ENCODE results near the gene C17orf100.

C17orf100 gene

DNA sequence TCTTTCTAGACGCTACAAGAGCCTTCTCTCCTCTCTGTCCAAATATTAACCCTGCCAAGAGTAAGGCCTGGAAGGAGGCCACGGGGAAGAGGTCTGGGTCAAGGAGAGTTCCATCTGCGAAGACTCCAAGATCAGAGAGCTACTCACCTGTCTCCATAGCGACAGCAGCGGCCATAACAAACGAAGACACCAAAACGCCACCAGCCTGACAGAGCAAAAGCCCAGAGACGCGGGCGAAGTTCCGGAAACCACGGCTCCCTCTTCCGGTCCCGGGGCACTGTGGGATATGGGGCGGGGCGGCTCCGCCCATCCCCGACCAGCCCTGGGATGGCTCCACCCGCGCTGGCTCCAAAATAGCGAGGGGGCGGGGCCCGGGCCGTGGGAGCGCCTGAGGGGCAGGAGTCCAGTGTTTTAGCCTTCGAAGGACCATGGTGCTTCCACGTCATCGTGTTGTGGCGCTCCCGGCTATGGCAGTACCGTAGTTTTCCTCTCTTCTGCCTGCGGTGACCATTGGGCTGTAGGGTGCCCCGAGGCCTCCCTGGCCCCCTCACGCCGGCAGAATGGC lies at the start of gene C17orf100, which contains the start of gene MED31:
C17orf100 (plus strand) TSS at position 409 of the 565 bp plus-strand sequence; CDS start at position 561, 152 bp downstream.
MED31 (minus strand) TSS at position 252 of the 565 bp plus-strand sequence; CDS start at position 175, 77 bp downstream.
- peak; percentile 66 for DNase-seq

DNA sequence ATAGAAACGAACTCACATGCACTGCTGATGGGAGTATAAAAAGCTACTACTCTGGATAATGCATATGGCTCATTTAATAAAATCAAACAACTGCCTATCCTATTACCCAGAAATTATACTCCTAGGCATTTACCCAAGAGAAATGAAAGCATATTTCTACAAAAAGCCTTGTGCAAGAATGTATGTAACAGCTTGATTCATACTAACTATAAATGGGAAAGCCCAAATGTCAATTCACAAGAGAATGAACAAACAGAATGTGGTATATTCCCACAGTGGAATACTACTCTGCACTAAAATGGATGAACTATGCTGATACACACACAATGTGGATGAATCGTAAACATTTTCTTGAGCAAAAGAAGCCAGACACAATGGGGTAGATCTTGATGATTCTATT lies 49.4 kb upstream of the C17orf100 start:
- no peak for DNase-seq

DNA sequence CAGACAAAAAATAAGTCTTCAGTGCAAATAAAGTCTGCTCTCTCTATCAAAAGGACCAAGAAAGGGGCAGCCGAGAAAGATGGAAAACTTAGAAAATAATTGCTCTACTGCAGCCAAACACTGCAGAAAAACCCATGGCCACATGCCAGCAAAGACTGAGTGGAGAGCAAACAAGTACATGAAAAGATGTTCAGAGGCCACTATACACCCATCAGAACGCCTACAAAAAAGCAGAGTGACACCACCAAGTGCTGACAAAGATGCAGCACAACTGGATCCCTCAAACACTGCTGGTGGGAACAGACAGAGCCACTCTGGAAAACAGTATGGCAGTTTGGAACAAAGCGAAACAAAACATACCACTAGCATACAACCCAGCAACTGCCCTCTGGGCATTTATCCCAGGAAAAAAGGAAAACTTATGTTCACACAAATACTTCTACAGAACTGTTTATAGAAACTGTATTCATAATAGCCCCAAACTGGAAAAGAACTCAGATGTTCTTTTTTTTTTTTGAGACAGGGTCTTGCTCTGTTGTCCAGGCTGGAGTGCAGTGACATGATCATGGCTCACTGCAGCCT lies 47.7 kb upstream of the C17orf100 start:
- DNase-seq = no peak

DNA sequence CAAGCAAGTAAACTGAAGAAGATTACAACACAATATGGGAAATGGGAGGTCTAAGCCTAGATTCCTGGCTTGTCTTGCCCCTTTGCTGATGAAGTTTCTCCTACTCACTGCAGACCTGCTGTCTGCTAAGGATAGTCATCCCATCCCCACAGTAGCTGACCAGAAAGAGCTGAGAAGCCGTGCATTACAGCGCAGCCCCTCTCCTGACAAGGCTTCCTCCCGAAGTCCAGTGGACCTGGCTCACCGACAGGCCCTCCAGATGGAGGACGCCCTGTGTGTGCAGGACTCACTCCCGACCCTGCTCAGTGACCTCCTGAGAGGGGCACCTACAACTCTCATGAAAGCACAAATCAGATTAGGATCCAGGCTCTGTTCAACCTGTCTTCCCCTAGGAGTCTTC lies 46.4 kb upstream of the C17orf100 start:
- DNase-seq = no peak

DNA sequence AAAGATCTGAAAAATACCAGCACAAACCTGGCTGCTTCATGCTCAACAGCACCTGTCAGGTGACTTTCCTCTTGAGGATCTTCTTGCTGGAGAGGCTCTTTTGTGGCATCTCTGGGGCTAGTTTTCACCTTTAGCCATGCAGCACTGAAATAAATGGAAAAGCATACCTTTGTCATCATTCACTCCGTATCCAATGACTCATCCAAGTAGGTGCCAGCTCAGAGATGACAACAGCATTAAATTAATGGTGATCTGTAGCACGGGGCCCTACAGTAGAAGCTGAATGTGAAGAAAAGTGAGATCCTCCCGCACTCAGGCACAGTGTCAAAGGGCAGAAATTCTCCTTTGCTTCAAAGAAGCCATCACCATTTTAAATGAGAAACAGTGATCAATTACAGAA lies 43.2 kb upstream of the C17orf100 start:
- DNase-seq = no peak

DNA sequence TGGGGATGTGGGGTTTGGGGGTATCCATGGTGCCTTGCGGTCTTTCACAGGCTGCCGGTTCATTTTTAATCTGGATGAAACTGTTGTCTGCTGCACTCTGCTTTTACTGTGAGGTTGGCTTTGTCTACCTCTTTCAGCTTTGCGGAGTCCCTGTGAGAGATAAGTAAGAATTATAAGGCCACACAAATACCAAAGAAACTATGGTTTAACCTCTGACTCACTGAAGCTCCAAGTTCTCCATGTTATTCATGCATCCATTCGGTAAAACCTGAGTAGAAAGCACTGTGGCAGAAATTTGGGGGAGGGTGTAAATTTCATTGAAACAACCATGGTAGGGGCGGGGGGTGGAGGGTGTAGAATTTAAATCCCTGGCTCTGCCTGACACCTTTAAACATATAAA lies 41.6 kb upstream of the C17orf100 start:
- DNase-seq = no peak

DNA sequence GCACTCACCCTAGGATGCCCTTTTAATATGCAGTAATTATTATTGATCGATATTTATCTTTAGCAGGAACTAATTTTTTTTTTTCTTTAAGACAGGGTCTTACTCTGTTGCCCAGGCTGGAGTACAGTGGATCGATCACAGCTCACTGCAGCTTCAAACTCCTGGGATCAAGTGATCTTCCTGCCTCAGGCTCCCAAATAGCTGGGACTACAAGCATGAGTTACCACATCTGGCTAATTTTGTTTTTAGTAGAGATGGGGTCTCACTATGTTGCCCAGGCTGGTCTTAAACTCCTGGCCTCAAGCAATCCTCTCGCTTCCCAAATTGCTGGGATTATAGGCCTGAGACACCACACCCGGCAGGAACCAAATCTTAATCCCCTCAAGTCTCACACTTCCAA lies 40.3 kb upstream of the C17orf100 start:
- DNase-seq = no peak

DNA sequence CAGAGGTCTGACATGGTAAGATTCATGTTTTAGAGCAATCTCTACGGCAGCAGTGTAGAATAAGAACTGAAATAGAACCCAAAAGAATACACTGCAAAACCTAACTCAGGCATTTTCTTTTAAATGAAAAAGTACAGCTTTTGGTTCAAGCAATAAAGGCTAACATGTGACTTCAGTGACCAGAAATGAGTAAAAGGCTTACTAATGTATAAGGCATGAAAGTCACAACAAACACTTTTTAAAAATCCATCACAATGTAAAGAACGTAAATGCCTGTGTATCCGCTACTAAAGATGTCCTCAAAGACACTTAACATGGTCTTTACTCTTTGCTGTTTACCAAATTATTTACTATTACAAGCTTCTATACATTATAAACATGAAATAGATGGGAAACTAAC lies 27.6 kb upstream of the C17orf100 start:
- DNase-seq = no peak

DNA sequence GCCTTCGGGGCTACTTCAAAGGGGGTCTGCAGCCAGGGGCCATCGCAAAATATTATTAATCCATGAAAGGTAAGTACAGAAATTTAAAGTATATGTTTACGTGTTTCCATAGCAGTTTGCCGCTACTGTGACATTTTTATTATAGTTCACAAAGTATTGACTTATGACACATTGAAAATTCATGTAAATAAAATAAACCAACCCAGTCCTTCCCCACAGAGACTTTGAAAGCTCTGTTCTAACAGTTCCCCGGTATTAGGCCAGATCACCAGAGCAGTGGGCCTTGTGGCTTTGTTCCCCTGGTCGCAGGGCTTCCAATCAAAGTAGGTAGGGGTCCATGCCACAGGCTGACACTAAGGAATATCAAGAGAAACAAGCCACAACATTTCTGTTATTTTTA lies 24.9 kb upstream of the C17orf100 start:
- no peak for DNase-seq

DNA sequence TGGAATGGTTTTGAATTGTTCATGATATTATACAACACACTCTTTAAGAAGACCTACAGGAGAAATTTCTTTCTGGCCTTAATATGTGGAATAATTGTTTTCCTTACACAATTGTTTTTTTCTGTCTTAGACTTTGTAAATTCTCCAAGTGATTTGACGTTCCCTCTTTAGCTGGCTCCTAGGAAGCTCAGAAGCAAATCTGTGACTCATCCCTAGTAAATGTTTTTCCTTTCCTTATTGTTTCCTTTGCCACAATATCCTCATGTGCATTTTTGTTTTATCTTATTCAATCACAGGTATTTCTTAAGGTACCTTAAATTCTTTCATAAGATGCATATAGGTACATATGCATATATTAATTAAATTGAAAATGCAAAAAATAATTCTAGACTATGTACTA lies 24.5 kb upstream of the C17orf100 start:
- DNase-seq = no peak

DNA sequence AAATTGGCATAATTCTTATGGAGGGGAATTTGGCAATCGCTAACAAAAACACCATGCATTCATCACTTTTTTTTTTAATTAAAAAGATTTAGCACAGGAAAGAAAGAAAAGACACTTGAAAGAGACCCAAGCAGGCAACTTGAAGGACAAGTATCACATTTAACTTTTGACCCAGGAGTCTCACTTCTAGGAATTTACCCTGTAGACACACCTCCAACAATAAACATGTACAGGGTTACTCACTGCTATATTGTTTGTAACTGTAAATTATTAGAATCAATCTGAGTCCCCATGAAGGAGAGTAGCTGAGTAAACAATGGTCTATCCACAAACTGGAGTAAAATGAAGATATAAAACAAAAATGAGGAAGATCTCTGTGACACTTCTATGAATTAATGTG lies 21.2 kb upstream of the C17orf100 start:
- DNase-seq = no peak

DNA sequence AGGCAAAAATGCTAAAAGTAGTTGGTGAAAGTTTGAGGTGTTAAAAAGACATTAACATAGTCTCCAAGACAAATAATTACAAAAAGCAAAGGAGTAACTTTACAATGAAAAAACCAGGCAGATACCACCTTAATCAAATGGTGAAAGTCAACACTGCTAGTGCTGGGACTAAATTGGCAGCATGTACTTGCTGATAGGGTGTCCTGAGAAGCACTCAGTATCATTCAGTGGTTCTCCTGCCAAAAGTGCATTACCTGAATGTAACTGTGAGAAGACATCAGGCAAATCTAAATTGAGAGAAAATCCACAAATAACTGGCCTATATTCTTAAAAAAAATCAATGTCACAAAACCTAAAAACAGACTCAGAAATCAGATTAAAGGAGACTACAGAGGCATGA lies 19.0 kb upstream of the C17orf100 start:
- no peak for DNase-seq

DNA sequence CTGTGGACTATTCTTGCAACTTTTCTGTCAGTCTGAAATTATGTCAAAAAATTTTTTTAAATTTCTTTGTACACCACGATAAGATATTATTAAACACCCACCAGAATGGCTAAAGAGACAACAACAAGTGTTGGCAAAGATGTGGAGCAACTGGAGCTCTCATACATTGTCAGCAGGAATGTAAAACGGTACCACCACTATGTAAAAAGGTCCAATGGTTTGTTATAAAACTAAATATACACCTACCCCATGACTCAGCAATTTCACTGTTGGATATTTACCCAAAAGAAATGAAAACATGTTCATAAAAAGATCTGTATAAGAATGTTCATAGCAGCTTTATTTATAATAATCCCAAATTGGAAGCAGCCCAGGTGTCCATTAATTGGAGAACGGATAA lies 18.3 kb upstream of the C17orf100 start:
- no peak for DNase-seq

DNA sequence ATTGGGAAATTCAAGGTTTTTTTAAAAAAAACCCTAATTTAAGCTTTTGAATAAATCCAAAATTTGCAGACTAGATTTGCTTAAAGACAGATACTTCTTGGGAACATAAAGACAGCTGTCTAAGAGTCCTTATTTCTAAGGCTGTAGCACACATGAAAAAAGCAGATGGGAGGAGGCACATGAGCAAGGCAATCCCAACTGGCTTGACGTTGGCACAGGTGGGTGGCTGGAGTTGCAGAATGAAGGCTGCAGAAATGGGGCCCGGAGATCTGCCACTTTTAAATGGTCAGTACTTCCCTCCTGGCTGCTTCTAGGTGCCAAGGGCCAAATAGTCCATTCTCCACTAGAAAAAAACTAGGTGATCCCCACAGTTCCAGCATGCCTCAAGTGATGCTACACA lies 15.5 kb upstream of the C17orf100 start:
- DNase-seq = no peak

DNA sequence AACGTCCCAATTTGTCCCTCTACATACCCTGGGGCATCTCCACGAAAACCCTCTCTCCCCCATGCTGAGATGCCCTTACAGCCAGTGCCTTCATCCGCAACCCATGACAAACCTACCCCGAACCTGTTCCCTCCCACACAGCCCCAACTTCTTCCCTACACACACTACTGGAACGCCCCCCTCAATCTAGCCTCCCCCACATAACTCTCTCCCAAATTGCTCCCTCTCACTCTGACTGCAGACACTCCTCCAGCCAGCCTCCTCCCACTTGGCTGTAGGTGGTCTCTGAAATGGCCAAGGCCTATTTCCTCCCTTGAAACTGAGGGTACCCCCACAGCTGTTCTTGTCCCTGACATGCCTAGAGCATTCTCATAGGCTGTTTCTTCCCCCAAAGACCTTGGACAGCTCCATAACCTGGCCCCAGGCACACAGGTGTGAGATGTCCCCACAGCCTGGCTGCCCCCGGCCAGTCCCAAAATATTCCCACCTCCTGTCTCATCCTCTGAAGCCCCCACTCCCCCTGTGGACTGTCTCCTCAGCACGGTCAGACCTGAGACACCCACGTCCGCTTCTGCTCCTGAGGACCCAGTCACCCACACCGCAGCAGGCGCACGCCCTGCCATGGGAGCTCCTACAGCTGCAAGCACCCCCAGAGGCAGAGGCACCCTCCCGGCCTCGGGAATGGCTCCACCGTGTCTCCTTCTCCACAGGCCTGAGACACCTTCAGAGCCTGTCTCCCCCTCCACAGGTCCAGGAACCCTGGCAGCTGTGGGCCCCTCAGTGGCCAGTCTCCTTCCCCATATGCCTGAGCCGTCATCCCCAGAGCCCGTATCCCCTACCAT lies 14.7 kb upstream of the C17orf100 start:
- no peak for DNase-seq

DNA sequence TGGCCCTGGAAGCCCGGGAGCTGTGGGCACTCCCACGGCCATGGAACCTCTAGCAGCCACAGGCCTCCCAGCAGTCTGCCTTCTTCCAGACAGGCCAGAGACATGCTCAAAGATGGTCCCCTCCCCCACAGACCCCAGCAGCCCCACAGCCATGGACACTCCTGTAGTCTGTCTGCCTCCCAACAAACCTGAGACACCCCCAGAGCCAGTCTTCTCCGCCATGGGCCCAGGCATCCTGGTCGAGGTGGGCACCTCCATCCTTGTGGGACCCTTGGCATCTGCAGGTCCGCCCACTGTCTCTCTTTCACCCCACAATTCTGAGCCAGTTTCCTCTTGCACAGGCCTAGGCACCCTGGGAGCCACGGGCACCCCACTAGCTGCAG lies 14.1 kb upstream of the C17orf100 start:
- no peak for DNase-seq

DNA sequence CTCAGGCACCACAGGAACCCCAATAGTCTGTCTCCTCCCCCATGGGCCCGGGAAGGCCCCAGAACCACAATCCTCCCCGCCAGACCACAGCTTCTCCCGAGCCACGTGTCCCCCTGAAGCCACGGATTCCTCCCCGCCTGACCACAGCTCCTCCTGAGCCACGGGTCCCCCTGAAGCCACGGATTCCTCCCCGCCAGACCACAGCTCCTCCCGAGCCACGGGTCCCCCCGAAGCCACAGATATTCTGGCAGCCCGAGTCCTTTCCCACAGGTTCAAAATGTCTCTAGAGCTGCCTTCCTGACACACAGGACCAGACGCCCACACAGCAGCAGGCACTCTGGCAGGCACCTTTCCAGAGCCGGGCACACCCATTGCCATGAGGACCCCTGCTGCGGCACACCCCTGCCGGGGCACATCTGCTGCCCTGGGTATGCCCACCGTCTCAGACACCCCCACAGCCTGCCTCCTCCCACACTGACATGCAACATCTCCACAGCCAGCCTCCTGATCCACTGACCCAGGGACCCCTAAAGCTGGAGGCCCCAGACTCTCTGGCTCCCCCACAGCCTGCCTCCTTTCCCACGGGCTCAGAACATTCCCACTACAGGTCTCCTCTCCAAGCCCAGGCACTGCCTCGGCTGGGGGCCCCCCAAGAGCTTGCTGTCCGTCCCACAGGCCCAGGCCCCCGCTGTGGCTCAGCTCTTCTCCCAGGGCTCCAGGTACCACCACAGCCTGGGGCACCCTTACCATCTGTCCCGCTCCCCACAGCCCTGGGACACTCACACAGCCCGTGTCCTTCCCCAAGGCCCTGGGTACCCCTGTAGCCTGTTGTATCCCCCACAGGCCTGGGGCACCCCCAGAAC lies 13.3 kb upstream of the C17orf100 start:
- DNase-seq = no peak

DNA sequence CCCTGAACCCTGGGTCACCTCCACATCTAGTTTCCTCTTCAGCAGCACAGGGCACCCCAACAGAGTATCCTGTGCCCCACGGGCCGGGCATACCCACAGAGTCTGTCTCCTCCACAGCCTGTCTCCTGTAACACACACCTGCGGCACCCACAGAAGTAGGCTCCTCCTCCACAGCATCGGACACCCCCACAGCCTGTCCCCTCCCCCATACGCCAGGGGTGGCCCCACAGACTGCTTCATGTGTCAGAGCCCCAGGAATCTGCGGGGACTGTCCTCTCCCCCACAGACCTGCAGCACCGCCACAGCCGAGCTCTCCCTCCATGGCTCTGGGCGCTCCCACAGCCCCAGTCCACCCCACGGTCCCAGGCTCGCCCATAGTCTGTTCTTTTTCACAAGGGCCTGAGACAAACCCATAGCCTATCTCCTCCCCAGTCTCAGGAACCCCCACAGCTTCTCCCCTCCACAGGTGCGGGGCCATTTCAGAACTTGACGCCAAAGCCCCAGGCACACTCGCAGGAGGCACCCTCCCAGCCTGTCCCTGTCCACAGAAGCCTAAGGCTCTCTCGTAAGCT lies 12.5 kb upstream of the C17orf100 start:
- DNase-seq = no peak

DNA sequence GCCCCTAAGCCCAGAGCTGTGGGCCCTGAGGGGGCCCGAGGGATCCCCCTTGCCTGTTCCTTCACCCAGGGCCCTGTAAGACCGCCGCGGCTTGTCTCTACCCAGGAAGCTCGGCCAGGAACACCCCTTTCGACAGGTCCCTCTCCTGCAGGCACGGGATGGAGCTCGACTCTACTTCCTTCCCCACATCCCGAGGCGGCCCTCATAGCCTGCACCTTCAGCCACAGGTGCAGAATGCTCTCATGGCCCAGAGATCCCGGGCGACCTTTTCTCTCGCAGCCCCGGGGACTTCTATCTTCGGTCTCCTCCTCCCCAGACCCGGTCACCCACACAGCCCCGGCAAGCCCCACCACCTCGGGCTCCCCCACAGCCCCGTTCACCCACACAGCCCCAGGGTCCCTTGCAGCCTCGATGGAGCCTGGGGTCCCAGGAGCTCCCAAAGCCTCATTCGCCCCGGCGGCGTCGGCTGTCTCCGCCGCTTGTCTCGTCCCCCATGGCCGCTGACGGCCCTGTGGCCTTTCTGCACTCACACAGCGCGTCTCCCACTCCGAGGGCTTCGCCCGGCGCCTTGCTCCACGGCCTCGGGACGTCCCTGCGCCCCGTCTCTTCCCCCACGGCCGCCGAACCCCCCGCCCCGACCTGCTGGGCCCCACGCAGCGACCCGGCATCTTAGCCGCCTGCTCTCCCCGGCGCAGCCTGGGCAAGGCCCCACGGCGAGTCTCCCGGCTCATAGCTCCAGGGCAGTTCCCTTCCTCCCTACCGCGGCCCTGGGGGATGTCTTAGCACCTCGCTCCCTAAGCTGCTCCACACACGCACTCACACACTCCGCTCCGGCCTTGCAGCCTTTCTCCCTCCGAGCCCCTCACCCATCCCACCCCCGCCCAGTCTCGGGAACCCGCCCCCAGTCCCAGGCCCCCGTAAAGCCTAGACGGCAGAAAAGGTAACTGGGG lies 11.7 kb upstream of the C17orf100 start:
- DNase-seq = no peak

DNA sequence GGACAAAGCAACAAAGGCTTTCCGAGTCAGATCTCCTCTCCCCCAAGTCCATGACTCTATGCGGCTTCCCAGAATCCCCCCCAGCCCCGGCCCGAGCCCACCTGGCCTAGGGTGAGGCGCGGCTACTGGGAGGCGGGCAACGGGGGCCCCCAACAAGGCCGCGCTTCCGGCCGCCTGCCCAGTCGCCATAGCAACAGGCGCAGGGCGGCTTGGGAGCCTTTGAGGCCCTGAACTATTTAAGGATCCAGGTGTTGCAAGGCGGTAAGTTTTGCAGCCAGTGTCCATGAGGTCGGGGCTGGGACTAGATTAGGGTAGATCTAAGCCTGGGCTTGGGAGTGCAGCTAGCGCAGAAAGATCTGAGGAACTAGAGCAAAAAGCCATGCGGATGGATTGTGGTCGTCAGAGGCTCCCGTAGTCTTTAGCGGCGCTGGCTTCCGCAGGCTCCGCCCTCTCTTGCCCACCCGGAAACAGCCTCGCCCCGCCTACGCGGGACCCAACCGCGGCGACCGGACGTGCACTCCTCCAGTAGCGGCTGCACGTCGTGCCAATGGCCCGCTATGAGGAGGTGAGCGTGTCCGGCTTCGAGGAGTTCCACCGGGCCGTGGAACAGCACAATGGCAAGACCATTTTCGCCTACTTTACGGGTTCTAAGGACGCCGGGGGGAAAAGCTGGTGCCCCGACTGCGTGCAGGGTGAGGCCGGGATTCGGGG lies 10.9 kb upstream of the C17orf100 start, which contains the start of the genes KIAA0753 and TXNDC17:
KIAA0753 (minus strand) TSS at position 176 of the 711 bp plus-strand sequence. CDS start 5,608 bp downstream, outside the sequence.
TXNDC17 (plus strand) TSS at position 525 of the 711 bp plus-strand sequence; CDS start at position 548, 23 bp downstream.
- peak; percentile 49 for DNase-seq

Measured in SIG-M5 (cell line).